KMS-11 (cell line): ENCODE results near the gene CRADD.
"Not testable (repeated sequence)": the region's sequence is repeated elsewhere in the genome, so short reads cannot be mapped to it uniquely, and the experiment has no call there.

ENCODE experiments used
- H2AFZ ChIP-seq: fragments of 200-600 bp; sonication (generic); 2 replicates; pipeline ENCODE4 v1.6.1; 2016; ENCODE audit warnings: antibody characterized with exemption, mixed run types, low read depth
- H3K27ac ChIP-seq: fragments of 200-600 bp; sonication (generic); 2 replicates; pipeline ENCODE4 v1.6.1; 2016; ENCODE audit warnings: mild to moderate bottlenecking, mixed run types
- H3K27me3 ChIP-seq: fragments of 200-600 bp; sonication (generic); 2 replicates; pipeline ENCODE4 v1.6.1; 2017; ENCODE audit warnings: mild to moderate bottlenecking, low read depth, mixed run types, moderate library complexity; ENCODE audit not compliant: insufficient read depth
- H3K36me3 ChIP-seq: fragments of 200-600 bp; sonication (generic); 2 replicates; pipeline ENCODE4 v1.6.1; 2017; ENCODE audit warnings: mild to moderate bottlenecking, mixed run types; ENCODE audit not compliant: insufficient read depth
- H3K4me1 ChIP-seq: fragments of 200-600 bp; sonication (generic); 2 replicates; pipeline ENCODE4 v1.6.1; 2016; ENCODE audit warnings: mild to moderate bottlenecking, low read depth, mixed run types; ENCODE audit not compliant: poor library complexity, severe bottlenecking
- H3K4me2 ChIP-seq: fragments of 200-600 bp; sonication (generic); 2 replicates; pipeline ENCODE4 v1.7.0; 2016; ENCODE audit warnings: mild to moderate bottlenecking, mixed run types
- H3K4me3 ChIP-seq: fragments of 200-600 bp; sonication (generic); IDR thresholded peaks from 2 replicates; pipeline ENCODE4 v1.6.1; 2017; ENCODE audit warnings: low read depth, low read length, mixed read lengths; ENCODE audit not compliant: insufficient read depth
- H3K79me2 ChIP-seq: fragments of 200-600 bp; sonication (generic); 2 replicates; pipeline ENCODE4 v1.6.1; 2016; ENCODE audit warnings: low read depth, mixed run types; ENCODE audit not compliant: insufficient read depth
- H3K9ac ChIP-seq: fragments of 200-600 bp; sonication (generic); 2 replicates; pipeline ENCODE4 v1.6.1; 2016; ENCODE audit warnings: mild to moderate bottlenecking, mixed run types
- H4K20me1 ChIP-seq: fragments of 200-600 bp; sonication (generic); 2 replicates; pipeline ENCODE4 v1.6.1; 2016; ENCODE audit warnings: mild to moderate bottlenecking, mixed run types; ENCODE audit not compliant: insufficient read depth
- TF ChIP-seq, protein P1 (sequence below): fragments of 200-600 bp; sonication (generic); conservative IDR thresholded peaks from 2 replicates; pipeline ENCODE4 v1.6.1; 2017; ENCODE audit warnings: low read depth, mild to moderate bottlenecking, antibody characterized with exemption, low read length, moderate library complexity, mixed read lengths

Gene CRADD

DNA sequence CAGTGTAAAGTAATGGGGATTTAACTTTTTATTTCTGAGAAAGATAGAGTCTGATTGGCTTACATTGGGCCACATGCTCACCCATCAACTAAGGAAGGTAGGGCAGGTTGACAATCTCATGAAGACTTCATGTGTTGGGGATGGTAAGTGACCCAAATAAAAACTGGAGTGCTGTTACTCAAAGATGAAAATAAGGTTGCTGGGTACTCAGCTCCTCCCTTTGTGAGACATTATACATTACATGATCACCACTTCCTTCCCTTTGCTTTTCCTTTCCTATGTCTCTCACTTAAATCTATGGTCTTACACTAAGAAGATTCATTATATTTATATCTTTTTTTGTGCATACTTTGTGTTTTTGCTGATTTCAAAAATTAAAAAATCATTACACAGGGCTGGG, 247.2 kb downstream of the CRADD start:
- no peaks in the 10 kb centered on the region for H3K79me2 ChIP-seq
- no peaks in the 10 kb centered on the region for H4K20me1 ChIP-seq
- H3K36me3 ChIP-seq = no peaks in the 10 kb centered on the region
- no peak overlapping the region for H3K9ac ChIP-seq
- no peak overlapping the region for H2AFZ ChIP-seq
- no peak overlapping the region for H3K4me3 ChIP-seq
- TF ChIP-seq, protein P1, sequence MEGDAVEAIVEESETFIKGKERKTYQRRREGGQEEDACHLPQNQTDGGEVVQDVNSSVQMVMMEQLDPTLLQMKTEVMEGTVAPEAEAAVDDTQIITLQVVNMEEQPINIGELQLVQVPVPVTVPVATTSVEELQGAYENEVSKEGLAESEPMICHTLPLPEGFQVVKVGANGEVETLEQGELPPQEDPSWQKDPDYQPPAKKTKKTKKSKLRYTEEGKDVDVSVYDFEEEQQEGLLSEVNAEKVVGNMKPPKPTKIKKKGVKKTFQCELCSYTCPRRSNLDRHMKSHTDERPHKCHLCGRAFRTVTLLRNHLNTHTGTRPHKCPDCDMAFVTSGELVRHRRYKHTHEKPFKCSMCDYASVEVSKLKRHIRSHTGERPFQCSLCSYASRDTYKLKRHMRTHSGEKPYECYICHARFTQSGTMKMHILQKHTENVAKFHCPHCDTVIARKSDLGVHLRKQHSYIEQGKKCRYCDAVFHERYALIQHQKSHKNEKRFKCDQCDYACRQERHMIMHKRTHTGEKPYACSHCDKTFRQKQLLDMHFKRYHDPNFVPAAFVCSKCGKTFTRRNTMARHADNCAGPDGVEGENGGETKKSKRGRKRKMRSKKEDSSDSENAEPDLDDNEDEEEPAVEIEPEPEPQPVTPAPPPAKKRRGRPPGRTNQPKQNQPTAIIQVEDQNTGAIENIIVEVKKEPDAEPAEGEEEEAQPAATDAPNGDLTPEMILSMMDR = no peak
- no peak overlapping the region for H3K27ac ChIP-seq
- H3K4me2 ChIP-seq = no peak overlapping the region
- no peaks in the 10 kb centered on the region for H3K27me3 ChIP-seq
- no peaks in the 10 kb centered on the region for H3K4me1 ChIP-seq

DNA sequence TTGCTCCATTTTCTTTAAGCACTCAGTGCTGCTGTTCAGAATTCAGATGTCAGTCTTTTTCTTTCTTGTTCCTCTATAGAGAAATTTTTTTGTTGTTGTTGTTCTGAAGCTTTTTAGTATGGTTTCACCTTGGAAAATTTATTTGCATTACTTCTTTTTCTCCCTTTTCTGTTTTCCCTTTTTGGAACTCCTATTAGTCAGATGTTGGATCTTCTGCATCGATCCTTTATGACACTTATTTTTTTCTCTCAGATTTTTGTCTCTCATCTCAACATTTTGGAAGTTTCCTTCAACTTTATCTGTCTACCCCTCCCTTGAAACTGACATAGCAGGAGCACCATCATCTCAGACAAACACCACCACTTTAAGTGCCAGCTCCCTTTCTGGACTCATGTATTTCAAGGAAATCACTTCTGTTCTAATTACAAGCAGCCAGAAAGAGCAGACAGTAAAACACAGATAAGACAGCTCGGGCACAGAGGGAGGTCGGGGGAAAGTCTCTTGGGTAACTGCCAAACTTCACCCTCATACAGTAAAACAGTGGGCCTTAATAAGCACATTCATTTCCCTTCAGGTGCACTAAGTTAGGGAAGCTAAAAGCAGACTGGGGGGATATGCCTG, 248.5 kb downstream of the CRADD start:
- no peaks in the 10 kb centered on the region for H4K20me1 ChIP-seq
- no peaks in the 10 kb centered on the region for H3K27me3 ChIP-seq
- no peak overlapping the region for H3K4me3 ChIP-seq
- no peaks in the 10 kb centered on the region for H3K4me1 ChIP-seq
- no peaks in the 10 kb centered on the region for H3K36me3 ChIP-seq
- H3K79me2 ChIP-seq = no peaks in the 10 kb centered on the region
- no peak overlapping the region for H3K27ac ChIP-seq
- TF ChIP-seq, protein P1 = no peak
- no peak overlapping the region for H2AFZ ChIP-seq
- no peak overlapping the region for H3K4me2 ChIP-seq
- no peak overlapping the region for H3K9ac ChIP-seq

DNA sequence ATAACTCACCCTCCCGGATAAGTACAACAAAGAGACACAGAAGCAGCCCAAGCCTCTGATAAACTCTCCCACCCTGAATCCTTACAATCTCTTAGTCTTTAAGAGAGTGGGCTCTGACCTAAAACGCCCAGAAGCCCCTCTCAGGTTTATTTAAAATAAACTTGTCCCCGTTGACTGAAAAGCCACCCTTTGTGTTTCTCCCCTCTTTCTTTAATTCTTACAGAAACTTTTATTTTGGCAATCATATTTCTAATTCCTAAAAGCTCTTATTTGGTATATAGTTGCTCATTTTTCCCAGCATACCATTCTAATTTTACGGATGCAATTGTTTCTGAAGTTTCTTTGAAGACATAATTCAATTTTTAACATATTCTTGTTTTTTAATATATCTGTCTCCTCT, 249.1 kb downstream of the CRADD start:
- Histone ChIP-seq H4K20me1 (no peaks in the 10 kb centered on the region), H2AFZ (no peak overlapping the region), H3K79me2 (no peaks in the 10 kb centered on the region), H3K9ac (no peak overlapping the region), H3K27ac (no peak overlapping the region), H3K4me3 (no peak overlapping the region), H3K36me3 (no peaks in the 10 kb centered on the region), H3K27me3 (no peaks in the 10 kb centered on the region), H3K4me2 (no peak overlapping the region), H3K4me1 (no peaks in the 10 kb centered on the region)
- TF ChIP-seq, protein P1 = no peak

DNA sequence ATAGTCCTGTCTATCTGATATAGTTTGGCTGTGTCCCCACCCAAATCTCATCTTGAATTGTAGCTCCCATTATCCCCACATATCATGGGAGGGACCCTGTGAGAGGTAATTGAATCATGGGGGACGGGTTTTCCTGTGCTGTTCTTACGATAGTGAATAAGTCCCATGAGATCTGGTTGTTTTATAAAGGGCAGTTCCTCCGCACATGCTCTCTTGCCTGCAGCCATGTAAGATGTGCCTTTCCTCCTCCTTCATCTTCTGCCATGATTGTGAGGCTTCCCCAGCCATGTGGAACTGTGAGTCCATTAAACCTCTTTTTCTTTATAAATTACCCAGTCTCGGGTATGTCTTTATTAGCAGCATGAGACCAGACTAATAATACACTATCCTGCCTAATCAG, 251.9 kb downstream of the CRADD start:
- not testable (repeated sequence) for H4K20me1 ChIP-seq, H3K9ac ChIP-seq, H3K36me3 ChIP-seq, H3K27ac ChIP-seq, H3K4me1 ChIP-seq, H2AFZ ChIP-seq, H3K27me3 ChIP-seq, H3K4me3 ChIP-seq, H3K79me2 ChIP-seq, H3K4me2 ChIP-seq

DNA sequence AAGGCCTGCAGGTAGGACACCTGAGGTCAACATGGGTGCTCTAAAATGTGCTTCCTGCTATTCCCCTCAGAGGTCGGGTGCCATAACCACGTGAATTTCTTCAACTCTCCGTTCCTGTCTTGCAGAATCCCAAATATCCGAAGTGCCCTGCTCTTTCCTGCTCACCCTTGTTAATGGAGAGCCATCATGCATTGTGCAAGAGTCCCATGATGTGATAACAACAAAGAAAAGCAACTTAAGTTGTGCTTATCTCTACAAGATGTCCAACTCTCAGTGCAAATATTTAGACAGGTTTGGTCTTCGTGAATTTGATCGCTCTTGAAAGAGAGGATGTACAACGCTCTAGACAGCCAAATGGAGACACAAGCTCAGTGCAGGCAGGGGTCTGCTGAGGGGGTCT, 260.6 kb downstream of the CRADD start:
- Histone ChIP-seq H3K36me3 (no peaks in the 10 kb centered on the region), H3K4me3 (no peak overlapping the region), H3K27me3 (no peaks in the 10 kb centered on the region), H3K4me1 (no peaks in the 10 kb centered on the region), H4K20me1 (no peaks in the 10 kb centered on the region), H3K27ac (no peak overlapping the region), H3K9ac (no peak overlapping the region), H2AFZ (no peak overlapping the region), H3K79me2 (no peaks in the 10 kb centered on the region), H3K4me2 (no peak overlapping the region)
- TF ChIP-seq, protein P1 = no peak
